ENCODE data around the gene PLA2G2D. TPM values are rescaled to one million over a fixed set of nuclear protein-coding genes. Genes with fewer than 3 reads are reported as not detected.
A peak's percentile ranks its signal among the peaks of the same experiment; 100 is the strongest.

PLA2G2D gene, protein sequence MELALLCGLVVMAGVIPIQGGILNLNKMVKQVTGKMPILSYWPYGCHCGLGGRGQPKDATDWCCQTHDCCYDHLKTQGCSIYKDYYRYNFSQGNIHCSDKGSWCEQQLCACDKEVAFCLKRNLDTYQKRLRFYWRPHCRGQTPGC
- not detected for total RNA-seq (ENCODE audit: unreplicated experiment)
- long read RNA-seq: 0 reads

GRCh38 chr1:20119347-20119746 lies at the start of gene PLA2G2D:
Gene PLA2G2D, minus strand, starts transcription at chr1:20119536. Its CDS starts 38 bp downstream, at chr1:20119498.
- H3K27ac Mint-ChIP-seq (ENCODE audit: unreplicated experiment): no peak within 1 kb of the TSS
- H3K4me3 Mint-ChIP-seq (ENCODE audit: unreplicated experiment): no peak within 1 kb of the TSS
- H3K27me3 Mint-ChIP-seq (ENCODE audit: unreplicated experiment): peaks cover 1% of the 10 kb centered on the region
- no peak for TF ChIP-seq CTCF (IDR thresholded peaks at IDR 0.05; ENCODE audit: partially characterized antibody, unreplicated experiment)
- no peak for DNase-seq
- H3K36me3 Mint-ChIP-seq (ENCODE audit: unreplicated experiment): no peaks in the 10 kb centered on the region
- H3K4me1 Mint-ChIP-seq (ENCODE audit: low read depth, unreplicated experiment): no peaks in the 10 kb centered on the region
- peaks cover 1% of the 10 kb centered on the region for H3K9me3 Mint-ChIP-seq (ENCODE audit: unreplicated experiment)

DNA sequence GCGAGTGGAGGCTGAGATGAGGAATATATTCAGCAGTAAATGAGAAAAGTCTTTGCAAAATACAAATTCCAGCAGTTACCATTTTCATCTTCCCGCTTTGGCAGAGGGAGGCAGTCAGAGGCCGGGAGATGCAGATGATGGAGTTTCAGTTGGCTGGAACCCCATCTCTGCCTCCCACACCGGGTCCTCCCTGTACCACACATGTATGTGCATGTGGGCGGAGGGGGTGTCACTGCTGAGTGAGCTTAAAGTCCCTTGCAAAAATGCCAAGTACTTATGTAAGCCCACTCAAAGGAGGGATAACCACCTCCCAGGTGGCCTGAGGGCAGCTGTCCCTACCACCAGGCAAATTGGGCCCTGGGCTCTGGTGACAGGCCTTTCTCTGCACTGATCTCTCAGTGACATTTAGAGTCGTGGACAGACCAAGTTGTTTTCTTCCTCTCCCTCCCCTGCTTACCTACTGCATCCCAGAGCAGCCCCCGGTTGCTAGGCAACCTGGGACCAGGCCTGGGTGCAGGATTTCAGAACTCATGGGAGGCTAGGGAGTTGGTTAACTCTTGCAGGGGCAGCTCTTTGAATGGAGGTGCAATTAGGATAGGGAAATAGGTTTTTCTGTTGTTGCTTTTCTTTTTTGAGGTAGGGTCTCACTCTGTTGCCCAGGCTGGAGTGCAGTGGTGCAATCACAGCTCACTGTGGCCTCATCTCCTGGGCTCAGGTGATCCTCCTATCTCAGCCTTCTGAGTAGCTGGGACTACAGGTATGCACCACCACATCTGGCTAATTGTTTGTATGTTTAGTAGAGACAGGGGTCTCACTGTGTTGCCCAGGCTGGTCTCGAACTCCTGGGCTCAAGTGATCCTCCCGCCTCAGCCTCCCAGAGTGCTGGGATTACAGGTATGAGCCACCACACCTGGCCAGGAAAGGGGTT lies 49.5 kb upstream of the PLA2G2D start:
- H3K4me1 Mint-ChIP-seq (ENCODE audit: low read depth, unreplicated experiment): no peaks in the 10 kb centered on the region

DNA sequence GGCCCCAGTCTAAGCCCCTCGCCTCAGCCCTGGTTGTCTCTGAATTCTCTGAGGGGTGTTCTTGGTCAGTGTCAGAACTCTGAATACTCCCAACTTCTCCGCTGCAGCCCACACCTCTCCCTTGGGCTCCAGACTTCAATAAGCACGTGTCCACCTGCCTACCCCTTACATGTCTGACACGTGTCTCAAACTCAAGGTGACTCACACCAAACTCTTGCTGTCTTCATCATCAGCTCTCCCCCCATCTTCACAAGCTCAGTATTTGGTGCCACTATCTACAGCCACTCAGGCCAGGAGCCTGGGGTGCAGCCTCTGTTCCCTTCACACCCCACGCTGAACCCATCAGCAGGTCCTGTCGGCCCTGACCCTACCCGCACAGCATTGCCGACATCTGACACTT lies 47.8 kb upstream of the PLA2G2D start:
- no peaks in the 10 kb centered on the region for H3K4me1 Mint-ChIP-seq (ENCODE audit: low read depth, unreplicated experiment)
- H3K27me3 Mint-ChIP-seq (ENCODE audit: unreplicated experiment): peaks cover 9% of the 10 kb centered on the region
- TF ChIP-seq CTCF (IDR thresholded peaks at IDR 0.05; ENCODE audit: partially characterized antibody, unreplicated experiment): no peak
- H3K27ac Mint-ChIP-seq (ENCODE audit: unreplicated experiment): no peak overlapping the region
- no peak for DNase-seq
- peaks cover 17% of the 10 kb centered on the region for H3K36me3 Mint-ChIP-seq (ENCODE audit: unreplicated experiment)
- H3K4me3 Mint-ChIP-seq (ENCODE audit: unreplicated experiment): no peak overlapping the region
- peaks cover 2% of the 10 kb centered on the region for H3K9me3 Mint-ChIP-seq (ENCODE audit: unreplicated experiment)

More for the DNA sequence above, 49.5 kb upstream of the PLA2G2D start:
- TF ChIP-seq CTCF (IDR thresholded peaks at IDR 0.05; ENCODE audit: partially characterized antibody, unreplicated experiment): no peak
- H3K4me3 Mint-ChIP-seq (ENCODE audit: unreplicated experiment): no peak overlapping the region
- no peak overlapping the region for H3K27ac Mint-ChIP-seq (ENCODE audit: unreplicated experiment)
- H3K27me3 Mint-ChIP-seq (ENCODE audit: unreplicated experiment): peaks cover 6% of the 10 kb centered on the region
- peaks cover 9% of the 10 kb centered on the region for H3K36me3 Mint-ChIP-seq (ENCODE audit: unreplicated experiment)
- H3K9me3 Mint-ChIP-seq (ENCODE audit: unreplicated experiment): peaks cover 2% of the 10 kb centered on the region
- DNase-seq: no peak

GRCh38 chr1:20166051-20166450 lies 46.7 kb upstream of the PLA2G2D start:
- H3K4me1 Mint-ChIP-seq (ENCODE audit: low read depth, unreplicated experiment): no peaks in the 10 kb centered on the region
- no peak for TF ChIP-seq CTCF (IDR thresholded peaks at IDR 0.05; ENCODE audit: partially characterized antibody, unreplicated experiment)
- no peak overlapping the region for H3K27ac Mint-ChIP-seq (ENCODE audit: unreplicated experiment)
- H3K4me3 Mint-ChIP-seq (ENCODE audit: unreplicated experiment): no peak overlapping the region
- no peak for DNase-seq
- peaks cover 10% of the 10 kb centered on the region for H3K27me3 Mint-ChIP-seq (ENCODE audit: unreplicated experiment)
- peaks cover 17% of the 10 kb centered on the region for H3K36me3 Mint-ChIP-seq (ENCODE audit: unreplicated experiment)
- peaks cover 2% of the 10 kb centered on the region for H3K9me3 Mint-ChIP-seq (ENCODE audit: unreplicated experiment)

DNA sequence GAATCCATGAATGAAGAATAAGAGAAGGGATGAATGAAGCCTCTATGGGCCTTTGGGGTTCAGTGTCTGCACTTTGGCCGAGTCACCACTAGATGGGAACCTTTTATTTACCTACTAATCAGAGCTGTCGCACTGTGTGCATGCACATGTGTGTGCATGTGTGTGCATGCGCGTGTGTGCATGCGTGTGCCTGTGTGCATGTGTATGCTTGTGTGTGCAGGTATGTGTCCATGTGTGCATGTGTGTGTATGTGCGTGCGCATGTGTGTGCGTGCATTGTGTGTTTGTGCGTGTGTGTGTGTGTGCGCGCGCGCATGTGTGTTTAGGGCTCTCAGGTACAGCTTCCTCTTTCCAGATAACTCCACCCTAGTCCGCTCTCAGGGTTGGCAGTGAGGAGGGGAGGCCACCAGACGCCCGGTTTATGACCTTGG lies 46.2 kb upstream of the PLA2G2D start:
- peak; percentile 45 for TF ChIP-seq CTCF (IDR thresholded peaks at IDR 0.05; ENCODE audit: partially characterized antibody, unreplicated experiment)
- Mint-ChIP-seq H3K27ac (ENCODE audit: unreplicated experiment) (no peak overlapping the region), H3K36me3 (ENCODE audit: unreplicated experiment) (peaks cover 17% of the 10 kb centered on the region), H3K4me1 (ENCODE audit: low read depth, unreplicated experiment) (no peaks in the 10 kb centered on the region), H3K27me3 (ENCODE audit: unreplicated experiment) (peaks cover 12% of the 10 kb centered on the region), H3K4me3 (ENCODE audit: unreplicated experiment) (no peak overlapping the region), H3K9me3 (ENCODE audit: unreplicated experiment) (peaks cover 2% of the 10 kb centered on the region)
- no peak for DNase-seq

All from glutamatergic neuron (in vitro differentiated cells).